Renal pelvis (tissue), 4 donors: ENCODE measurements around the gene ISCU. TPM values are rescaled to one million over a fixed set of nuclear protein-coding genes. Genes with fewer than 3 reads are reported as not detected.
"Not testable (repeated sequence)": the region's sequence is repeated elsewhere in the genome, so short reads cannot be mapped to it uniquely, and the experiment has no call there.

Experiments used
- DNase-seq: peaks from one replicate; pipeline ENCODE4 v3.0.0-alpha.2; 2013
- polyA plus RNA-seq, 3 donors: library from polyadenylated mRNA; unstranded; fragments of 120-200 nt; gene quantifications; one replicate each; pipeline ENCODE4 v1.2.1, GENCODE V29; 2013; ENCODE audit not compliant: insufficient read length in 3 of 3

ISCU gene
- polyA plus RNA-seq, 3 donors: 99.2 to 112 (median 109) TPM

DNA sequence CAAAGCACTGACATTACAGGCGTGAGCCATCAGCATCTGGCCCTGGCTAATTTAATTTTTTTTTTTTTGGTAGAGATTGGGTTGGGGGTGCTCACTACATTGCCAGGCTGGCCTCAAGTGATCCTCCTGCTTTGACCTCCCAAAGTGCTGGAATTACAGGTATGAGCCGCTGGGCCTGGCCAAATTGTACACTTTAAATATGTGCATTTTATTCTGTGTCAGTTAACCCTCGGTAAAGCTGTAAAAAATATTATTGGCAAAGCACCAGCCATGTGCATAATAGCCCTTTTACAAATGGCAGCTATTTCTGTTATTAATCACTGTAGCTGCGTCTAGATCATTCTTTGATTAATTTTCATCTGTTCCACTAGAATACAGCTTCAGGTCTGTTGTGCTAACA, 23.5 kb downstream of the ISCU start:
- DNase-seq: no peak

DNA sequence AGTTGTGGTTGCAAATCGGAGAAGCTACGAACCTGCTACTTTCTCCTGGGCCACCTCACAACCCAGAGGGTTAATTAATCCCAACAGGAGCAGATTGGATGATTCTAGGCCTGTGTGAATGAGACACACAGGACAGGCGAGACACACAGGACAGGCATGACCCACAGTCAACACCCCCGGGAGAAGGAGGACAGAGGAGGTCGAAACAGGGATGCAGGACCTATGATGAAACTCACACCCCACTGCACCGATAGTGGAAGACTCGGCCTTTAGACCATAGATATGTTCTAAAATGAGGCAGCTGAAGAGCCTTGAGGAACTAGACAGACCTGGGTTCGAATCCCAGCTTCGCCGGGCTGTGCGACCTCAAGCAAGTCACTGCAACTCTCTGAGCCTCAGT, 23.9 kb downstream of the ISCU start:
- no peak for DNase-seq

DNA sequence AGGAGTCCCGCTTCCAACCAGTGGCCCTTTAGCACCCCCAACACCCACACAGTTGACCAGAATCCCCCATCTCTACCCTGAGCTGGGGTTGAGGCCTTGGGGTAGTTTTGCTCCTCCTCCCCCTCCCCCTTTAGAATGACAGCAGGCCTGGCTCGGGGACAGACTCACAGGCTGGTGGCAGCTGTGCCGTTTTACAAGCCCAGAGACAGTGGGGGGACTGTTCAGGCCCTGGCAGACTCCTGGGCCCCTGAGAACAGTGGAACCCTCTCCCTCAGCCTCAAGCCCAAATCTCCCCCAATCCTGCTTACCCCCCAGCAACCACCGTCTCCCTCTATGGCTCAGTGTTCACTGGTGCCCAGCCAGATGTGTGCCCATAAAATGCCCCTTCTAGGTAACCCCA, 25.4 kb downstream of the ISCU start:
- no peak for DNase-seq

DNA sequence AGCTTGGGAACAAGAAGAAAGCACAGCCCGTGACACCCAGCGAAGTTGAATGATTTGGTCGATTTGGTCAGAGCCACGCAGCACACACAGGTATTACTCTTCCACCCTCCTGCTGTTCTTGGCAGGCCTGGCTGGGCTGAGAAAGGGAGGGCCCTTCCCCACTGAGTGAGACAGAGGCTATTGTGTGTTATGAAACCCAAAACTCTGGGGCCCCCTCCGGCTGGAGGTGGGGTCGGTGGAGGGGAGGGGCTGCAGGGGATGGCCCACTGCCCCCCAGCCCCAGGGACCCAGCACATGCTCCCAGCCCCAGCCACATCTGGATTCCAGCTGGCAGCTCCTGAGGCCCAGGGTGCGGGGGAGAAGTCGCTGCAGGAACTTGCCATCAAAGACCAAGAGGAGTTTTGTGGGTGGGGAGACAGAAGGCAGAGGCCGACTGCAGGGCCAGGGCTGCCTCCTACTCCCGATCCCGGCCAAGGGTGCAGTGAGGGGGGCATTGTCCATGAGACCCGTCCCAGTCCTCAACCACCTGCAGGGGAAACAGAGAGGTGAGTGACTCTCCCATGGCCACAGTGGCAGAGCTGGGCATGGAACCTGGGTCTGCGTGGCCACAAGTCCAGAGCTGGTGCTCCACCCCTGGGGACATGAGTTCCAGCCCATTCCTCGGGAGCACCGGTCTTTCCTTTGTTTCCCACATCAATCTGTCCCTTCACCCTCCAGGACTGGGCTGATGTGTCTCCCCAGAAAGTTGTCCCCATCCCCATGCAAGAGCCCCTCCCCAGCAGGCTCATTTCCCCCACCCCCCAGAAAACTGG, 26.8 kb downstream of the ISCU start:
- DNase-seq: peak; percentile 62

DNA sequence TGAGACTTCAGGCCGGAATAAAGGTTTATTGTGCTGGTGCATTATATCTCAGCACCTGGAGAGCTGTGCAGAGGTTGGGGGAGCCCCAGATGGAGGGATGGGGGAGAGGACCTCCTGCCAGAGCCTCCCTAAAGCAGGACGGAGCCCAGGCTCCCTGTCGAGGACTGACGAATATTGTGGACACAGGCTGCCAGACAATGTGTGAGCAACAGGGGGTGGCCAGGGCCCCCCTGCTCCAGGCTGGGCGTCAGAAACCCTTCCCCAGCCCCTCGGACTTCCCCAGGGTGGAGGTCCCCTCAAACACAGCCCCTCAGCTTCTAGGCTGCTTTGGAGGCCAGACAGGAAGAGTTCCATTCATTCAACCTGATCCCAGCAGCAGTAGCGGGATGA, 27.4 kb downstream of the ISCU start:
- no peak for DNase-seq

- not testable (repeated sequence) for DNase-seq
Measured at GRCh38 chr12:108590463-108590862, 28.1 kb downstream of the ISCU start.

GRCh38 chr12:108591267-108591980, 29.0 kb downstream of the ISCU start:
- DNase-seq: no peak

GRCh38 chr12:108592033-108592909, 29.9 kb downstream of the ISCU start:
- DNase-seq: no peak

- DNase-seq: no peak
Measured at GRCh38 chr12:108594323-108594903, 32.0 kb downstream of the ISCU start.

DNA sequence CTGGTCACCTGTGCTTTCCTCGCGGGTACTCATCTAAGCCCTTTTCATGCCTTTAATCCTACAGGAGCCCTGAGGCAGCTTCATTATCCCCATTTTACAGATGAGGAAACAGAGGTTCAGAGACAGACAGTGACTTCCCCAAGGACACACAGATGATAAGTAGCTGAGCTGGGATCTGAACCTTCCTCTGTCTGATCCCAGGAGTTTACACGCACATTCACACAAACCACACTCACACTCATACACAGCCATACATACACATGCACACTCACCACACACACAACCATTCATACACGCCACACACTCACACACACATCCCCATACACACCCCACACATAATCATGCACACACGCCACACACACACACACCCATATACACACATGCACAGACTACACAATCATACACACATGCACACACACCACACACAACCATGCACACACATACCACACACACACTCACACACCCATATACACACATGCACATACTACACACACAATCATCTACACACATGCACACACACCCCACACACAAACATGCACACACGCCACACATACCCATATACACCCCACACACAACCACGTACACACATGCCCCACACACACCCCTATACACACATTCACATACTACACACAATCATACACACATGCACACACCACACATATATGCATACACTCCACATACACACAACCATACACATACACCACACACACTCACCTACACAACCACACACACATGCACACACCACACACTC, 32.7 kb downstream of the ISCU start:
- DNase-seq: no peak

- DNase-seq: no peak
Measured at GRCh38 chr12:108595711-108596647, 33.6 kb downstream of the ISCU start.

- DNase-seq: no peak
Measured at GRCh38 chr12:108596854-108597558, 34.6 kb downstream of the ISCU start.

DNA sequence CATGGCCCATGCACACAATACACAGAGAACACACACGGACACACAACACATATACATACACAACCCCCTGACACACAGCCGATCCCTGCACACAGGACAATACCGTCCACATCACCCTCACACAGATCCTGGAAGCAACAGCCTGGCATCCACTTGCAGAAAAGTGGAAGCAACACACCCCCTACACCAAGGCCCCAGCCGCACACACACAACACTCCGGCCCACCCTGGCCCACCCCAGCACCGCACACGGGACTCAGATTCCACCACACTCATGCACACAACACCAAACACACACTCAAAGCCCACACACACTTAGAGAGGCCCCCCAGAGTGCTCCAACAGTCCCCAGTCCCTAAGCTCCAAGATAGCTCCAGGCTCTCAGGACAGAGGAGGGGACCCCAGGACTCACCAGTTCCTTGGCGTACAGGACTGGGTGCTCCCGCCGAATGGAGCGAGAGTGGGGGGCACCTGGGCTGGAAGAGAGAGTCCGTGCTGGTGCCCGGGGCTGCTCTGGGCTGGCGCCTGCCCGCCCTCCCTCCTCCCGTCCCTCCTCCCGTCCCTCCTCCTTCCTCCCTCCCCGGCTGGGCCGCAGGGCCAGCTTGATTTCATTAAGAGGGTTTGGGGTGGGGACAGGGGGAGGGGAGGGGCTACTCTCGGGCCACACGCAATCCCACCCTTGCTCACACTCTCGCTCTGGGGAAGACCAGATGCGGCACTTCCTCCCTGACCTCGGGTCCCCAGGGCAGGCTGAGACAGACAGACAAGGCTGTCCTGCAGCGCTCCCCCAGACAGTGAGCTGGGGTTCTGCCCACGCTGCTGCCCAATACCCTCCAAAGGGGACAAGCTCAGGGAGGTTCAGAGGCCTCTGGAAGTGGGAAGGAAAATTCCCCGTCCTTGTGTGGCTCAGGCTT, 35.4 kb downstream of the ISCU start, which contains the start of gene TMEM119:
Gene TMEM119, minus strand, starts transcription at position 526 of the 913 bp plus-strand sequence. CDS start 5,701 bp downstream, outside the sequence.
- peak; percentile 67 for DNase-seq

- no peak for DNase-seq
Measured at GRCh38 chr12:108598553-108599250, 36.3 kb downstream of the ISCU start.

DNA sequence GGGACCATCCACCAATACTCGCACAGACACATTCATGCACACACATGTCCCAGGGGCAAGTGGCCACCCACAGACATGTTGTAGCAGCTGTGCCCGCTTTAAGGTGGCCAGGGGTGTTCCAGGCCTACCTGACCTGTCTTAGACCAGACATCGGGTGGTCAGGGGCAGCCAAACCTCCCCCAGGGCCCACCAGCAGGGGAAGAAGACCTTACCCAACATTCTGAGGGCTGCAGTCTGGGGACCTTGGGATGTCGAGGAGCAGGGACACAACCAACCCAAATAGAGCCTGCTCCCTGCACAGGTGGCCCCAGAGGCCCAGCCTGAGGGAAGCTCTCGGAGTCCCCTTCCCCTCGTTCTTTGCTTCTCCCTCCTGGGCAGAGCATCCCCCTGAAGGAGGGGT, 37.1 kb downstream of the ISCU start:
- no peak for DNase-seq

- no peak for DNase-seq
Measured at GRCh38 chr12:108599948-108600701, 37.7 kb downstream of the ISCU start.

- no peak for DNase-seq
Measured at GRCh38 chr12:108600702-108601007, 38.3 kb downstream of the ISCU start.
